Neutrophil (primary cell): ENCODE results near the gene LDLRAD3.

Experiments
- H3K27ac ChIP-seq: fragments of 200-600 bp; sonication (generic); 2 replicates; pipeline ENCODE4 v1.5.1; 2016; ENCODE audit warnings: mild to moderate bottlenecking, moderate library complexity
- H3K27me3 ChIP-seq: fragments of 200-600 bp; sonication (generic); 2 replicates; pipeline ENCODE4 v1.6.0; 2016; ENCODE audit warnings: mild to moderate bottlenecking
- H3K36me3 ChIP-seq: fragments of 200-600 bp; sonication (generic); 2 replicates; pipeline ENCODE4 v1.5.1; 2017
- H3K4me1 ChIP-seq, 2 experiments: fragments of 200-600 bp in 1 of 2; sonication (generic) in 1 of 2; 1 replicate in 1 of 2; 2 replicates in 1 of 2; pipeline versions ENCODE4 v1.5.1 to v1.6.1; 2013 to 2016; ENCODE audit warnings: low read depth in 1 of 2, low read length in 1 of 2, mild to moderate bottlenecking in 1 of 2, moderate library complexity in 1 of 2; ENCODE audit not compliant: control insufficient read depth in 1 of 2, insufficient read depth in 1 of 2
- H3K4me3 ChIP-seq, 2 experiments: fragments of 200-600 bp in 1 of 2; sonication (generic) in 1 of 2; 1 replicate in 1 of 2; 2 replicates in 1 of 2; pipeline ENCODE4 v1.5.1; 2013 to 2016; ENCODE audit warnings: low read depth in 1 of 2, low read length in 1 of 2, mild to moderate bottlenecking in 1 of 2, moderate library complexity in 1 of 2
- H3K9me3 ChIP-seq: fragments of 200-600 bp; sonication (generic); 2 replicates; pipeline ENCODE4 v1.5.1; 2016
- TF ChIP-seq, protein P1 (sequence below): fragments of 200-600 bp; sonication (generic); IDR thresholded peaks from 2 replicates; pipeline ENCODE4 v1.5.1; 2016; ENCODE audit warnings: antibody characterized with exemption

Gene LDLRAD3

DNA sequence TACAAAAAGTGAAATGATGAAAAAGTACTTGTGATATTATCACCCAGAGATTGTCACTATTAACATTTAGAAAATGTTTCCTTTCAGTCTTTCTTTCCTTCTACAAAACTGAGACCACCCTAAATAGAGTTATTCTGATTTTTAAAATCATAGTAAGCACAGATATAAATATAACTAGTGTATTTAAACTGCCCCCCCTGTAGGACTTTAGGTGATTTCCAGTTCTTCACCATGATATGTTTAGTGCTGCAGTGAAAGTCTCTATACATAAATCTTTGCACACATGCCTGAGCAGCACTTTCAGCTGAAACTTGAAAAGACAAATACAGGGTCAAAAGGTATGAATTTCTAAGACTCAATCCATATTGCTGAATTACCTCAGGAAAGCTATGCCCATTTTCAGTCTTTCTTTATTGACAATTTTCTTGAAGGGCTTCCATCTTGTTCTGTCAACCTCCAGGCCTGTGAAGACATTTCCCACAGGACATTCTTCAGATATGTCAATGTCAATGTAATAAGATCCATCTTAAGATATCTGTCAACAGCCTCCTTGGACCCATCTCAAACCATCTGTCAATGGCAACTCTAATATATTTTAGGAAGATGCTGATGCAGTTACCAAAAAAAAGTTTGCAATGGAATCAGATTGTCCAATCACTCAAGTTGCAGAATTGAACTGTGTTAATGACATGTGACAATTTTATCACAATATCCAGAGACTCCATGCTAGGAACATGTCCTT lies 30.8 kb upstream of the LDLRAD3 start:
- H3K36me3 ChIP-seq, result no peaks in the 10 kb centered on the region
- TF ChIP-seq, protein P1, sequence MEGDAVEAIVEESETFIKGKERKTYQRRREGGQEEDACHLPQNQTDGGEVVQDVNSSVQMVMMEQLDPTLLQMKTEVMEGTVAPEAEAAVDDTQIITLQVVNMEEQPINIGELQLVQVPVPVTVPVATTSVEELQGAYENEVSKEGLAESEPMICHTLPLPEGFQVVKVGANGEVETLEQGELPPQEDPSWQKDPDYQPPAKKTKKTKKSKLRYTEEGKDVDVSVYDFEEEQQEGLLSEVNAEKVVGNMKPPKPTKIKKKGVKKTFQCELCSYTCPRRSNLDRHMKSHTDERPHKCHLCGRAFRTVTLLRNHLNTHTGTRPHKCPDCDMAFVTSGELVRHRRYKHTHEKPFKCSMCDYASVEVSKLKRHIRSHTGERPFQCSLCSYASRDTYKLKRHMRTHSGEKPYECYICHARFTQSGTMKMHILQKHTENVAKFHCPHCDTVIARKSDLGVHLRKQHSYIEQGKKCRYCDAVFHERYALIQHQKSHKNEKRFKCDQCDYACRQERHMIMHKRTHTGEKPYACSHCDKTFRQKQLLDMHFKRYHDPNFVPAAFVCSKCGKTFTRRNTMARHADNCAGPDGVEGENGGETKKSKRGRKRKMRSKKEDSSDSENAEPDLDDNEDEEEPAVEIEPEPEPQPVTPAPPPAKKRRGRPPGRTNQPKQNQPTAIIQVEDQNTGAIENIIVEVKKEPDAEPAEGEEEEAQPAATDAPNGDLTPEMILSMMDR, result no peak
- no peaks in the 10 kb centered on the region for H3K27me3 ChIP-seq
- H3K9me3 ChIP-seq, result no peaks in the 10 kb centered on the region
- H3K27ac ChIP-seq, result no peak overlapping the region
- no peak overlapping the region for H3K4me3 ChIP-seq
- no peaks in the 10 kb centered on the region for H3K4me1 ChIP-seq

DNA sequence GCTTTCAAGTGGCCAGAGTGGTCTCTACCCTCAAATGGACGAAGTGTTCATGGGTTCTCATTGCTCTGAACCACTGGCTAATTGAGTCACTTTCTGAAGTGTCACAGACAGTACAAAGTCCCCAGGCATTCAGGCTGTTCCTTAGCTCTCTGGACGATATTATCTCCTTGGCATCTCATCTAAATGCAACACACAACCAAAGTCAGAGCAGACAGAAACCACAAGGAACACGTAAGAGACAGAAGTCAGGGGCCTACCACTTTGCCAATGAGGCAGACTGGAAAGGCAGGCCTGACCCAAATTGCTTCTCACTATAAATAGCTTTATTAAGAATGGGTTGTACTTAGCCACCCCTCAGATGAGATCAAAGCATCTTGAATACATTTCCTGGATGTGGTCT lies 29.0 kb upstream of the LDLRAD3 start:
- H3K27me3 ChIP-seq, result peaks cover 4% of the 10 kb centered on the region
- no peaks in the 10 kb centered on the region for H3K36me3 ChIP-seq
- H3K4me3 ChIP-seq, result no peak overlapping the region
- H3K9me3 ChIP-seq, result no peaks in the 10 kb centered on the region
- H3K27ac ChIP-seq, result no peak overlapping the region
- H3K4me1 ChIP-seq, result no peaks in the 10 kb centered on the region
- TF ChIP-seq, protein P1, result no peak

DNA sequence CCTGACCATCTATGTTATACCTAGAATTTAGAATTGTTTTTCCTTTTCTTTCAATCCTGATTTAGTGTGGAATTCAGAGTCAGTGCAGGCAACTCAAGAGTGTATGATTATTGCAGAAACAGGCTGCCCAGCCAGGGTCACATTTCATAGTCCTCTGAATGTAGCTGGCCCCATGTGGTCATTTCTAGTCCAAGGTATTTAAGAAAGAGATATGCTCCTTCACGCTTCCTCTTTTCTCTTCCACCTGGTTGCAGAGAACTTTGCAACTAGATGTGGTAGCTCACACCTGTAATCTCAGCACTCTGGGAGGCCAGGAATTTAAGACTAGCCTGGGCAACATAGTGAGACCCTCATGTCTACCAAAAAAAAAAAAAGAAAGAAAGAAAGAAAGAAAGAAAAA lies 27.6 kb upstream of the LDLRAD3 start:
- Histone ChIP-seq H3K27ac (no peak overlapping the region), H3K36me3 (no peaks in the 10 kb centered on the region), H3K4me1 (no peaks in the 10 kb centered on the region), H3K27me3 (peaks cover 4% of the 10 kb centered on the region), H3K9me3 (no peaks in the 10 kb centered on the region), H3K4me3 (no peak overlapping the region)
- TF ChIP-seq, protein P1, result no peak

DNA sequence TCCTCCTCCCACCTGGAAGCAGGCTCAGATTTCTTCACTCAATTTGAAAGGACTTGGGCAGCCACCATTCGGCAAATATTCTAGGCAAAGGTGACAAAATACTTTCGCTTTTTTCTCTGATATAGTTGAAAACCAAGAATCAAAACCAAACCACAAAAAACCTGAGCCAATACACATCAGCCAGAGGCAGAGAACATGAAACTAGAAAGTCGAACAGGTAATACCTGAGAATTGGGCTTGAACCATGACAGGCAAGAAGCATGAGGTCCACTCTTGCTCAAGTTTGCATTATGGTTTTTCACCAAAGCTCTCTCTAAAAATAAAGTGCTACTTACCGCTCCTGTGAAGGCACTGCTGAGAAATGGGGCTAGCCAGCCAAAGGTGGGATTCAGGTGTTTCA lies 26.2 kb upstream of the LDLRAD3 start:
- H3K27me3 ChIP-seq, result peaks cover 4% of the 10 kb centered on the region
- H3K36me3 ChIP-seq, result no peaks in the 10 kb centered on the region
- no peak overlapping the region for H3K4me3 ChIP-seq
- TF ChIP-seq, protein P1, result no peak
- no peaks in the 10 kb centered on the region for H3K9me3 ChIP-seq
- no peak overlapping the region for H3K27ac ChIP-seq
- H3K4me1 ChIP-seq, result no peaks in the 10 kb centered on the region

DNA sequence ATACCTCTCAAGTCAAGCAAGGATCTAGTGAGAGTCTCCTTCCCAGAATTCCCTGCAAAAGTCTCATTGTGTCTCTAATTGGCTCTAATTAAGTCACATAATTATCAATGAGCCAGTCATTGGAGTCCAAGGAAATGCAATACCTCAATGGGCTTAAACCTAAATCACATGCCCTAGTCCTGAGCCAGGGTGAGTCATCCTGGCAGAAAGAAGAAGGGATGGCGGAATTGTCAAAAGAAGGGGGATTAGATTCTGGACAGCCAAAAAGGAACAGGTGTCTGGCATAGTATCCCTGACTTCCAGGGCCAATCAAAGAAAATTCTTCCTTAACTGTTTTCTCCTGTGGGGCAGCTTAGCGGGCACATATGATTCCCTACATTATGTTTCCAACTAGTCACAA lies 25.1 kb upstream of the LDLRAD3 start:
- H3K4me1 ChIP-seq, result no peaks in the 10 kb centered on the region
- TF ChIP-seq, protein P1, result no peak
- no peak overlapping the region for H3K27ac ChIP-seq
- no peak overlapping the region for H3K4me3 ChIP-seq
- peaks cover 4% of the 10 kb centered on the region for H3K27me3 ChIP-seq
- no peaks in the 10 kb centered on the region for H3K9me3 ChIP-seq
- no peaks in the 10 kb centered on the region for H3K36me3 ChIP-seq
